Heart left ventricle (tissue), 13 donors: ENCODE data around the gene PNPO.

ENCODE experiments used
- POLR2A ChIP-seq, 2 donors: fragments of 450-650 bp; IDR thresholded peaks; one replicate each; pipeline ENCODE4 v1.6.1; 2017; ENCODE audit warnings: antibody characterized with exemption in 2 of 2, mild to moderate bottlenecking in 2 of 2, moderate library complexity in 2 of 2
- TF ChIP-seq, protein P1 (sequence below), 12 donors: fragments of 200-600 bp; sonication (generic) in 4 of 12; IDR thresholded peaks; one replicate each; pipeline versions ENCODE4 v1.5.0 to v1.8.0; 2018 to 2022; ENCODE audit warnings: antibody characterized with exemption in 12 of 12, mild to moderate bottlenecking in 5 of 12
- donor health status: ischemic (EF 13 %, LVEDD 7.1; RV severe dilation, severe dysfunction).
- donor health status: DM: no; HTN: yes; CAD: no.
- donor health status: DM: no; HTN: no; CAD: no.
- donor health status: ischemic (EF 25% LVEDD 6.9; RV normal size, moderate dysfunction).
- donor health status: ischemic (EF 25% LVEDD 5.7; RV mildly dilated, moderate dysfunction).
- donor health status: ischemic (EF 35%, LVEDD 5.7; RV mildly dilated, moderate dysfunction).
- donor health status: nonischemic (EF 11% LVEDD 7.7; RV severe dilation, severe dysfunction).
- donor health status: DM: yes; HTN: yes; CAD: no.
- donor health status: PGD.
- donor health status: ischemic (EF 29% LVEDD 5.4; RV normal size, mild dysfunction).
- donor health status: nonischemic (EF 23%, LVEDD 6.1; RV moderate dilation, normal function).

DNA sequence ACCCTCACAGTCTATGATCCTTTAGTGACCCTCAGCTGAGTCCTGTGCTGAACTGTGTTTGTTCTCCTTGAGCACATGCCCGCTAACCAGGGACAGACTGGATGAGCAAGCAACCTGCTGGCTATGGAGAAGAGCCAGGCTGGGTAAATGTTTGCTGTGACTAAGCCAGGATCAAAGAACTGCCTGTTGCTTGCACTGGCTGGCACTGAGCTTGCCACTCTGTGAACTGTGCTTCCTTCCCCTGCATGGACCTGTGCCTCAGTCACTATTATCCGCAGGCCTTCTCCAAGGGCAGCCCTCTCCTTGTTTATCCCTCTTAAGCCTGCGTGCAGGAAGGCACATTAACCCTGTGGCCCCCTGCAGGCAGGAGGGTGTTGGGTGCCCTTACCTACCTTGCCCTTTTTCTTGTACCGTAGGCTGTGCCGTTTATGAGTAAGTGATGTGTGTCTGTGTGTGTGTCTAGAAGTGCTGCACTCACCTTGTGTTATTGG, 7.4 kb downstream of the PNPO start:
- TF ChIP-seq, protein P1, sequence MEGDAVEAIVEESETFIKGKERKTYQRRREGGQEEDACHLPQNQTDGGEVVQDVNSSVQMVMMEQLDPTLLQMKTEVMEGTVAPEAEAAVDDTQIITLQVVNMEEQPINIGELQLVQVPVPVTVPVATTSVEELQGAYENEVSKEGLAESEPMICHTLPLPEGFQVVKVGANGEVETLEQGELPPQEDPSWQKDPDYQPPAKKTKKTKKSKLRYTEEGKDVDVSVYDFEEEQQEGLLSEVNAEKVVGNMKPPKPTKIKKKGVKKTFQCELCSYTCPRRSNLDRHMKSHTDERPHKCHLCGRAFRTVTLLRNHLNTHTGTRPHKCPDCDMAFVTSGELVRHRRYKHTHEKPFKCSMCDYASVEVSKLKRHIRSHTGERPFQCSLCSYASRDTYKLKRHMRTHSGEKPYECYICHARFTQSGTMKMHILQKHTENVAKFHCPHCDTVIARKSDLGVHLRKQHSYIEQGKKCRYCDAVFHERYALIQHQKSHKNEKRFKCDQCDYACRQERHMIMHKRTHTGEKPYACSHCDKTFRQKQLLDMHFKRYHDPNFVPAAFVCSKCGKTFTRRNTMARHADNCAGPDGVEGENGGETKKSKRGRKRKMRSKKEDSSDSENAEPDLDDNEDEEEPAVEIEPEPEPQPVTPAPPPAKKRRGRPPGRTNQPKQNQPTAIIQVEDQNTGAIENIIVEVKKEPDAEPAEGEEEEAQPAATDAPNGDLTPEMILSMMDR (IDR thresholded peaks at IDR 0.05): no peak
- no peak for TF ChIP-seq POLR2A (IDR thresholded peaks at IDR 0.05)
